ENCODE measurements around the gene HDAC1.
"Not testable (repeated sequence)": the region's sequence is repeated elsewhere in the genome, so short reads cannot be mapped to it uniquely, and the experiment has no call there.

Gene HDAC1

GRCh38 chr1:32351399-32352238 is 59.7 kb downstream of the HDAC1 start:
- peak; percentile 94 for DNase-seq

GRCh38 chr1:32352239-32352745 is 60.4 kb downstream of the HDAC1 start:
- no peak for DNase-seq

- no peak for DNase-seq
These were observed 61.0 kb downstream of the HDAC1 start for GRCh38 chr1:32352831-32353383.

GRCh38 chr1:32353431-32353830 is 61.5 kb downstream of the HDAC1 start:
- no peak for DNase-seq

- DNase-seq = peak; percentile 34
These were observed 62.1 kb downstream of the HDAC1 start for GRCh38 chr1:32353886-32354570.

- not testable (repeated sequence) for DNase-seq
These were observed 63.9 kb downstream of the HDAC1 start for GRCh38 chr1:32355778-32356177.

GRCh38 chr1:32356478-32356877 is 64.6 kb downstream of the HDAC1 start:
- no peak for DNase-seq

- DNase-seq = no peak
These were observed 65.7 kb downstream of the HDAC1 start for GRCh38 chr1:32357614-32358013.

- no peak for DNase-seq
These were observed 66.6 kb downstream of the HDAC1 start for GRCh38 chr1:32358435-32358834.

GRCh38 chr1:32361308-32361673 is 69.4 kb downstream of the HDAC1 start:
- no peak for DNase-seq

GRCh38 chr1:32361674-32362473 is 70.0 kb downstream of the HDAC1 start:
- DNase-seq = peak; percentile 19

GRCh38 chr1:32362474-32363313 is 70.8 kb downstream of the HDAC1 start, which contains the start of the genes FAM229A and TSSK3:
TSS of gene FAM229A (minus strand) at chr1:32362485. CDS start at chr1:32362091, 394 bp downstream.
TSS of gene TSSK3 (plus strand) at chr1:32362539. CDS start at chr1:32362702, 163 bp downstream.
- DNase-seq = no peak

- no peak for DNase-seq
These were observed 71.8 kb downstream of the HDAC1 start for GRCh38 chr1:32363713-32364112.

- DNase-seq = no peak
These were observed 73.0 kb downstream of the HDAC1 start for GRCh38 chr1:32364836-32365235.

GRCh38 chr1:32365445-32365844 is 73.6 kb downstream of the HDAC1 start:
- DNase-seq = no peak

- DNase-seq = no peak
These were observed 76.2 kb downstream of the HDAC1 start for GRCh38 chr1:32367912-32368635.

GRCh38 chr1:32372149-32372756 is 80.4 kb downstream of the HDAC1 start:
- DNase-seq = no peak

- DNase-seq = no peak
These were observed 82.2 kb downstream of the HDAC1 start for GRCh38 chr1:32373996-32374592.

- no peak for DNase-seq
These were observed 84.3 kb downstream of the HDAC1 start for GRCh38 chr1:32376199-32376598.

GRCh38 chr1:32377541-32378220 is 85.8 kb downstream of the HDAC1 start:
- no peak for DNase-seq
